Bronchial epithelial cell (primary cell): Measurements from ENCODE around the gene HIF1A. TPM values are rescaled to one million over a fixed set of nuclear protein-coding genes. Genes with fewer than 3 reads are reported as not detected.

Experiments used
- DNase-seq: peaks from one replicate; pipeline ENCODE4 v3.0.0-alpha.2; 2010; ENCODE audit warnings: low read depth
- FAIRE-seq: peaks from 2 replicates; lab custom pipeline; 2011; peaks lifted over from hg19 to GRCh38; lab: Jason Lieb, UNC
- H3K27me3 ChIP-seq: 2 replicates; pipeline ENCODE4 v1.5.1; 2011; ENCODE audit warnings: low read length; ENCODE audit not compliant: control insufficient read depth, insufficient read depth
- H3K36me3 ChIP-seq: 2 replicates; pipeline ENCODE4 v1.5.1; 2011; ENCODE audit warnings: low read length; ENCODE audit not compliant: control insufficient read depth, insufficient read depth
- H3K4me3 ChIP-seq: 2 replicates; pipeline ENCODE4 v1.5.1; 2011; ENCODE audit warnings: mild to moderate bottlenecking, low read depth, low read length, control low read depth
- total RNA-seq: library from RNA; depleted of rRNA; stranded (reverse); fragments of >200 nt; gene quantifications from 2 replicates; pipeline ENCODE4 v1.2.1, GENCODE V29; 2014
- TF ChIP-seq, protein P1 (sequence below): IDR thresholded peaks from 2 replicates; pipeline ENCODE4 v1.5.1; 2011; ENCODE audit warnings: mild to moderate bottlenecking, moderate library complexity, low read length, control low read depth, inconsistent platforms; ENCODE audit not compliant: insufficient read depth, severe bottlenecking

Gene HIF1A
- total RNA-seq, result 220 and 594 TPM in 2 replicates

GRCh38 chr14:61694830-61695694 lies at the start of gene HIF1A:
TSS of gene HIF1A (plus strand) at chr14:61695513. CDS start at chr14:61695805, 292 bp downstream.
- TF ChIP-seq, protein P1, sequence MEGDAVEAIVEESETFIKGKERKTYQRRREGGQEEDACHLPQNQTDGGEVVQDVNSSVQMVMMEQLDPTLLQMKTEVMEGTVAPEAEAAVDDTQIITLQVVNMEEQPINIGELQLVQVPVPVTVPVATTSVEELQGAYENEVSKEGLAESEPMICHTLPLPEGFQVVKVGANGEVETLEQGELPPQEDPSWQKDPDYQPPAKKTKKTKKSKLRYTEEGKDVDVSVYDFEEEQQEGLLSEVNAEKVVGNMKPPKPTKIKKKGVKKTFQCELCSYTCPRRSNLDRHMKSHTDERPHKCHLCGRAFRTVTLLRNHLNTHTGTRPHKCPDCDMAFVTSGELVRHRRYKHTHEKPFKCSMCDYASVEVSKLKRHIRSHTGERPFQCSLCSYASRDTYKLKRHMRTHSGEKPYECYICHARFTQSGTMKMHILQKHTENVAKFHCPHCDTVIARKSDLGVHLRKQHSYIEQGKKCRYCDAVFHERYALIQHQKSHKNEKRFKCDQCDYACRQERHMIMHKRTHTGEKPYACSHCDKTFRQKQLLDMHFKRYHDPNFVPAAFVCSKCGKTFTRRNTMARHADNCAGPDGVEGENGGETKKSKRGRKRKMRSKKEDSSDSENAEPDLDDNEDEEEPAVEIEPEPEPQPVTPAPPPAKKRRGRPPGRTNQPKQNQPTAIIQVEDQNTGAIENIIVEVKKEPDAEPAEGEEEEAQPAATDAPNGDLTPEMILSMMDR, result peak; percentile 44
- peak; percentile 75 for FAIRE-seq
- peak; percentile 96 for DNase-seq
- no peaks in the 10 kb centered on the region for H3K27me3 ChIP-seq
- peaks cover 4% of the 10 kb centered on the region for H3K36me3 ChIP-seq
- peak within 1 kb of the TSS; percentile 98 for H3K4me3 ChIP-seq

GRCh38 chr14:61646366-61647116 lies 48.8 kb upstream of the HIF1A start:
- TF ChIP-seq, protein P1, result no peak
- Histone ChIP-seq H3K27me3 (no peaks in the 10 kb centered on the region), H3K36me3 (no peaks in the 10 kb centered on the region), H3K4me3 (no peak overlapping the region)
- FAIRE-seq, result no peak
- DNase-seq, result peak; percentile 97

- TF ChIP-seq, protein P1, result no peak
- Histone ChIP-seq H3K36me3 (no peaks in the 10 kb centered on the region), H3K27me3 (no peaks in the 10 kb centered on the region), H3K4me3 (no peak overlapping the region)
- DNase-seq (peak; percentile 91), FAIRE-seq (no peak)
Observed at GRCh38 chr14:61647704-61648103, 47.6 kb upstream of the HIF1A start.

- TF ChIP-seq, protein P1, result no peak
- Histone ChIP-seq H3K4me3 (no peak overlapping the region), H3K27me3 (no peaks in the 10 kb centered on the region), H3K36me3 (no peaks in the 10 kb centered on the region)
- DNase-seq (no peak), FAIRE-seq (no peak)
Observed at GRCh38 chr14:61648377-61648776, 46.9 kb upstream of the HIF1A start.

DNA sequence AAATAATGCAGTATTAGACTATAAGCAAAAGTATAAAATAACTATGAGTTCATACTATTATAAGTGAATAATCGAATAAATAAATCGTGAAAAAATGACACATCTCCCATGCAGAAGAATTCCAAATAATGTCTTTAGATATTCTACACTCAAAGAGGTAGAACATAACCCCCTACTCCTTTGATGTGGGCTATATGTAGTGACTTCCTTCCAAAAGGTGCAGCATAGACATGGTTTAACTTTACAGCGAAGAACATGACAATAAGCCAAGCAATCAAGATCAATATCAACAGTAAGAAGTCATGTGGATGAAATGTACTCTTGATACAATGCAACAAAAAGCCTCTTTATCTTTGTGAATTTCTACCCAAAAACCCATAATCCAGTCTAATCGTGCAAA lies 46.0 kb upstream of the HIF1A start:
- DNase-seq (no peak), FAIRE-seq (no peak)
- TF ChIP-seq, protein P1, result no peak
- Histone ChIP-seq H3K27me3 (no peaks in the 10 kb centered on the region), H3K4me3 (no peak overlapping the region), H3K36me3 (no peaks in the 10 kb centered on the region)
